Measurements from ENCODE around the gene MYO7B.
A peak's percentile ranks its signal among the peaks of the same experiment; 100 is the strongest.
"Not testable (repeated sequence)": the region's sequence is repeated elsewhere in the genome, so short reads cannot be mapped to it uniquely, and the experiment has no call there.

Gene MYO7B

GRCh38 chr2:127558911-127559310, 23.4 kb downstream of the MYO7B start:
- DNase-seq, result peak; percentile 20

GRCh38 chr2:127559454-127559853, 24.0 kb downstream of the MYO7B start:
- peak; percentile 22 for DNase-seq

GRCh38 chr2:127560201-127560930, 24.9 kb downstream of the MYO7B start:
- DNase-seq, result peak; percentile 42

GRCh38 chr2:127560931-127561280, 25.4 kb downstream of the MYO7B start:
- no peak for DNase-seq

- DNase-seq, result no peak
Observed at GRCh38 chr2:127561371-127561770, 25.9 kb downstream of the MYO7B start.

GRCh38 chr2:127562936-127563335, 27.5 kb downstream of the MYO7B start:
- DNase-seq, result no peak

- DNase-seq, result peak; percentile 55
Observed at GRCh38 chr2:127563458-127564428, 28.3 kb downstream of the MYO7B start.

GRCh38 chr2:127564429-127565260, 29.2 kb downstream of the MYO7B start:
- DNase-seq, result peak; percentile 43

- peak; percentile 48 for DNase-seq
Observed at GRCh38 chr2:127565261-127566138, 30.0 kb downstream of the MYO7B start.

GRCh38 chr2:127566139-127566417, 30.6 kb downstream of the MYO7B start:
- no peak for DNase-seq

- DNase-seq, result peak; percentile 45
Observed at GRCh38 chr2:127566576-127566975, 31.1 kb downstream of the MYO7B start.

- peak; percentile 33 for DNase-seq
Observed at GRCh38 chr2:127567351-127567854, 31.9 kb downstream of the MYO7B start.

GRCh38 chr2:127568128-127568527, 32.6 kb downstream of the MYO7B start:
- DNase-seq, result peak; percentile 46

GRCh38 chr2:127569666-127570065, 34.2 kb downstream of the MYO7B start:
- DNase-seq, result peak; percentile 41

- DNase-seq, result peak; percentile 39
Observed at GRCh38 chr2:127570282-127571250, 35.1 kb downstream of the MYO7B start.

- not testable (repeated sequence) for DNase-seq
Observed at GRCh38 chr2:127572352-127572751, 36.9 kb downstream of the MYO7B start.

- DNase-seq, result no peak
Observed at GRCh38 chr2:127572841-127573240, 37.4 kb downstream of the MYO7B start.

- DNase-seq, result no peak
Observed at GRCh38 chr2:127573298-127573697, 37.8 kb downstream of the MYO7B start.

GRCh38 chr2:127573771-127574170, 38.3 kb downstream of the MYO7B start:
- DNase-seq, result peak; percentile 38

- peak; percentile 40 for DNase-seq
Observed at GRCh38 chr2:127574656-127575055, 39.2 kb downstream of the MYO7B start.
